HS-5 (cell line): ENCODE data around the gene PPT1.

Experiments used
- DNase-seq: peaks from one replicate; pipeline ENCODE4 v3.0.0-alpha.2; 2012; ENCODE audit warnings: low read depth

The PPT1 gene

DNA sequence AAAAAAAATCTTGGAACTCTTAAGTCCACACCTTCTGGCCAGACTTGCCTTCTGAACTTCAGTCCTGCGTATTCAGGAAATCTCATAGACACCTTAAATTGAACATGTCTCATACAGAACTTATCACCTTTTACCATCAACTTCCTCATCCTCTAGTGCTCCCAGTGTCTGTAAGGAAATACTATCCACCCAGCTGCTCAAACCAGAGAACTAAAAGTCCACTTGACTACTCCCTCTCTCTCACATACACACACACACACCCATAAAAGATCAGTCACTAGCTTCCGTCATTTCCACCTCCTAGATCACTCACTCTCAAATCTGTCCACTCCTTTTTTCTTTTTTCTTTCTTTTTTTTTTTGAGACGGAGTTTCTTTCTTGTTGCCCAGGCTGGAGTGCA, 67.4 kb downstream of the PPT1 start:
- no peak for DNase-seq

DNA sequence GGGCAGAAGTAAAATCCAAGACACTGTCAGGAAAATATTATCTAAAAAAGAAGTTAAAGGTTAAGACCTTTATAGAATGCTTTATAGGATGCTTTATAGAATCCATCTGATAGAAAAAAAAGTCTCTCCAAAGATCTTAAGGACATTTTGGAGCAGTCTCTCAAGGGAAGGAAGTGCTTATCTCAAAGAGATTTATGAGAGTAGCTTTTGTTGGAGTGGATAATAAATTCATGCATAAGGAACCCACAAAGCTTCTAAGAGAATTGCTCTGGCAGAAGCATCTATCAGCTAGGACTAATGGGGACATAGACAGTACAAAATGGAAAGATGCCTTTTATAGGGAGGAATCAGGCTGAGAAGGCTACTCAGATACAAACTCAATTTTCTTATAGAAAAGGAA, 69.4 kb downstream of the PPT1 start:
- DNase-seq: no peak

DNA sequence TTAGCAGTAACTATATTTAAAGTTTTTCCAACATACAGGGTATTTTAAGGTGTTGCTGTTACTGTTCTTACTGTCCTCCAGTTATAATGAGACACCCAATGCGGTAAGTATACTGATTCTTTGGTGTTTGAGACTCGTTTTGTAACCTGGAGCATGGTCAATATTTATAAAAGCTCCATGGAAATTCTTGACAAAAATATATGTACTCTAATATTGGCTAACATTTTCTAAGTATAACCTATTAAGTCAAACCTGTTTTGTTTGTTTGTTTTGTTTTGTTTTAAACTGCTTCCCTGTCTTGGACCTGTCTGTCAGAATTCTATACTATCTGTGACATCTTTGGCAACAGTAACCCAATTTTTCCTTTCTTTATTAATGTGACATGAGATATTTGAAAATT, 72.4 kb downstream of the PPT1 start:
- DNase-seq: no peak

DNA sequence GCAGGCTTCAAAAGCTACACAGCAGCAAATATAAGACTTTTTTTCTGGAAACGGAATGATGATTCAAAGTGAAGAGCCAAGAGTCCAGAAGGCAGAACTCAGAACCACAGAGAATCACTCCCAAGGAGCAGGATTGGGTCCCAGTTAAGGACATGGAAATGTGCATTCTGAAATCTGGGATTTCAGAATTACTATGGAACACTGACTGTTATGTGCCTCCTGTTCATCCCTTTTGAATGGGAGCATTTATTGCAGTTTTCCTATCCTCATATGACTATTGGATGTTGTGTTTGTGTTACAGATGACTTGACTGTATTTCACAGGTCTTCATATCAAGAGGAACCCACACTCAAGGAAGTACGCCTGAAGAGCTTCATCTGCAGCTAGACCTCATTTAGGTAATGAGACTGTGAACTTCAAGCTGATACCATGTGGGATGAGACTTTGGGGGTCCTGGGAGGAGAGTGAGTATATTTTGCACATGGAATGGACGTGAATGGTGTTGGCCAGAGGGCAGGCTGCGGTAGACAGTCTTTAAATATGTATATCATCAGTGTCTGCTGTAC, 73.6 kb downstream of the PPT1 start:
- DNase-seq: no peak
